ENCODE data around the gene PRKAG2.

DNA sequence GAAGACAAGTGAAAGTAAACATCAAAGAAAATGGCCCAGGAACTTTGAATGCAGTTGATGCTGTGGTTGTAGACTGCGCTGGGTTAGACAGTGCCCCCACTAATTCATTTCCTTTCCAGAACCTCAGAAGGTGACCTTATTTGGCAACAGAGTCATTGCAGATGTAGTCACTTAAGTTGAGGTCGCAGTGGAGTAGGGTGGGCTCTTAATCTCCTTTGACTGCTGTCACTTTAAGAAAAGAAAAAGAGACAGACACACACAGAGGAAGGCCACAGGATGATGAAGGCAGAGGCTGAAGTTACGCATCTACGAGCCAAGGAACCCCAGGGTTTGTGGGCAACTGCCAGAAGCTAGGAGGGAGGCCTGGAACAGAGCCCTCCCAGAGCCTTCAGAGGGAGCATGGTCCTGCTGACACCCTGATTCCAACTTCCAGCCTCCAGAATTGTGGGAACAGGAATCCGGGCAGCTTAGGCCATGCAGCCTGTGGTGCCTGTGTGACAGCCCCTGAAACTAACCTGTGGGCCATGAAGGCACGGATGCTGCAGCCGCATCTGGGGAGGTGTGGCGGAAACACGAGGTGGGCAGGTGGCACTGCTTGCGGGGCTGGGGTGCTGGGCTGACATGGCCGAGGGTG is 107.6 kb downstream of the PRKAG2 start:
- TF ChIP-seq, protein P1, sequence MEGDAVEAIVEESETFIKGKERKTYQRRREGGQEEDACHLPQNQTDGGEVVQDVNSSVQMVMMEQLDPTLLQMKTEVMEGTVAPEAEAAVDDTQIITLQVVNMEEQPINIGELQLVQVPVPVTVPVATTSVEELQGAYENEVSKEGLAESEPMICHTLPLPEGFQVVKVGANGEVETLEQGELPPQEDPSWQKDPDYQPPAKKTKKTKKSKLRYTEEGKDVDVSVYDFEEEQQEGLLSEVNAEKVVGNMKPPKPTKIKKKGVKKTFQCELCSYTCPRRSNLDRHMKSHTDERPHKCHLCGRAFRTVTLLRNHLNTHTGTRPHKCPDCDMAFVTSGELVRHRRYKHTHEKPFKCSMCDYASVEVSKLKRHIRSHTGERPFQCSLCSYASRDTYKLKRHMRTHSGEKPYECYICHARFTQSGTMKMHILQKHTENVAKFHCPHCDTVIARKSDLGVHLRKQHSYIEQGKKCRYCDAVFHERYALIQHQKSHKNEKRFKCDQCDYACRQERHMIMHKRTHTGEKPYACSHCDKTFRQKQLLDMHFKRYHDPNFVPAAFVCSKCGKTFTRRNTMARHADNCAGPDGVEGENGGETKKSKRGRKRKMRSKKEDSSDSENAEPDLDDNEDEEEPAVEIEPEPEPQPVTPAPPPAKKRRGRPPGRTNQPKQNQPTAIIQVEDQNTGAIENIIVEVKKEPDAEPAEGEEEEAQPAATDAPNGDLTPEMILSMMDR (IDR thresholded peaks at IDR 0.05), result no peak
- TF ChIP-seq POLR2A (IDR thresholded peaks at IDR 0.05), result no peak

All from thyroid gland (tissue), 4 donors.